Measurements from ENCODE around the gene MACROD2.

MACROD2 gene

GRCh38 chr20:14288341-14289330 is 293.3 kb downstream of the MACROD2 start:
- POLR2A ChIA-PET, result no interaction called here
- Histone ChIP-seq H3K4me3 (ENCODE audit: low read depth, low read length) (no peak overlapping the region), H3K9me3 (ENCODE audit: control insufficient read depth, insufficient read depth, low read depth, low read length) (no peaks in the 10 kb centered on the region), H3K27ac (ENCODE audit: extremely low read depth, low read depth, low read length) (no peak overlapping the region), H3K4me1 (ENCODE audit: control insufficient read depth, insufficient read depth, low read length) (no peaks in the 10 kb centered on the region), H3K36me3 (ENCODE audit: control insufficient read depth in 2 of 2, insufficient read depth in 1 of 2, low read length in 2 of 2) (no peaks in the 10 kb centered on the region)
- TF ChIP-seq ZNF76 (tag by site-specific recombination; IDR thresholded peaks at IDR 0.05; ENCODE audit: borderline replicate concordance, low read depth), result no peak
- no peak for TF ChIP-seq ZNF610 (tag by site-specific recombination; IDR thresholded peaks at IDR 0.05; ENCODE audit: borderline replicate concordance)
- no peak for TF ChIP-seq OSR2 (tag by site-specific recombination; IDR thresholded peaks at IDR 0.05)
- TF ChIP-seq, protein P1, sequence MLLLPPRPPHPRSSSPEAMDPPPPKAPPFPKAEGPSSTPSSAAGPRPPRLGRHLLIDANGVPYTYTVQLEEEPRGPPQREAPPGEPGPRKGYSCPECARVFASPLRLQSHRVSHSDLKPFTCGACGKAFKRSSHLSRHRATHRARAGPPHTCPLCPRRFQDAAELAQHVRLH (tag by site-specific recombination; IDR thresholded peaks at IDR 0.05), result no peak
- TF ChIP-seq ZNF48 (tag by site-specific recombination; IDR thresholded peaks at IDR 0.05), result no peak
- TF ChIP-seq KLF1 (tag by site-specific recombination; IDR thresholded peaks at IDR 0.05), result no peak
- no peak for TF ChIP-seq ZNF561 (tag by site-specific recombination; IDR thresholded peaks at IDR 0.05; ENCODE audit: borderline replicate concordance)
- TF ChIP-seq SCRT1 (tag by site-specific recombination; IDR thresholded peaks at IDR 0.05; ENCODE audit: borderline replicate concordance), result no peak
- TF ChIP-seq ZBTB10 (tag by site-specific recombination; IDR thresholded peaks at IDR 0.05), result no peak
- no peak for TF ChIP-seq ZNF747 (tag by site-specific recombination; IDR thresholded peaks at IDR 0.05)
- no peak for TF ChIP-seq MYNN (tag by site-specific recombination; IDR thresholded peaks at IDR 0.05; ENCODE audit: borderline replicate concordance)
- TF ChIP-seq ZNF133 (tag by site-specific recombination; IDR thresholded peaks at IDR 0.05), result no peak
- TF ChIP-seq, protein P2, sequence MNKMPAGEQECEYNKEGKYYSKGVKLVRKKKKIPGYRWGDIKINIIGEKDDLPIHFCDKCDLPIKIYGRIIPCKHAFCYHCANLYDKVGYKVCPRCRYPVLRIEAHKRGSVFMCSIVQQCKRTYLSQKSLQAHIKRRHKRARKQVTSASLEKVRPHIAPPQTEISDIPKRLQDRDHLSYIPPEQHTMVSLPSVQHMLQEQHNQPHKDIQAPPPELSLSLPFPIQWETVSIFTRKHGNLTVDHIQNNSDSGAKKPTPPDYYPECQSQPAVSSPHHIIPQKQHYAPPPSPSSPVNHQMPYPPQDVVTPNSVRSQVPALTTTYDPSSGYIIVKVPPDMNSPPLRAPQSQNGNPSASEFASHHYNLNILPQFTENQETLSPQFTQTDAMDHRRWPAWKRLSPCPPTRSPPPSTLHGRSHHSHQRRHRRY (tag by site-specific recombination; IDR thresholded peaks at IDR 0.05), result no peak
- TF ChIP-seq, protein P3, sequence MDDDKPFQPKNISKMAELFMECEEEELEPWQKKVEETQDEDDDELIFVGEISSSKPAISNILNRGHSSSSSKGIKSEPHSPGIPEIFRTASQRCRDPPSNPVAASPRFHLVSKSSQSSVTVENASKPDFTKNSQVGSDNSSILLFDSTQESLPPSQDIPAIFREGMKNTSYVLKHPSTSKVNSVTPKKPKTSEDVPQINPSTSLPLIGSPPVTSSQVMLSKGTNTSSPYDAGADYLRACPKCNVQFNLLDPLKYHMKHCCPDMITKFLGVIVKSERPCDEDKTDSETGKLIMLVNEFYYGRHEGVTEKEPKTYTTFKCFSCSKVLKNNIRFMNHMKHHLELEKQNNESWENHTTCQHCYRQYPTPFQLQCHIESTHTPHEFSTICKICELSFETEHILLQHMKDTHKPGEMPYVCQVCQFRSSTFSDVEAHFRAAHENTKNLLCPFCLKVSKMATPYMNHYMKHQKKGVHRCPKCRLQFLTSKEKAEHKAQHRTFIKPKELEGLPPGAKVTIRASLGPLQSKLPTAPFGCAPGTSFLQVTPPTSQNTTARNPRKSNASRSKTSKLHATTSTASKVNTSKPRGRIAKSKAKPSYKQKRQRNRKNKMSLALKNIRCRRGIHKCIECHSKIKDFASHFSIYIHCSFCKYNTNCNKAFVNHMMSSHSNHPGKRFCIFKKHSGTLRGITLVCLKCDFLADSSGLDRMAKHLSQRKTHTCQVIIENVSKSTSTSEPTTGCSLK (tag by site-specific recombination; IDR thresholded peaks at IDR 0.05), result no peak
- CTCF ChIA-PET, result interaction anchor here (0.5 kb wide), 1 partner anchor 1563 kb away, joined by 4 read pairs; no protein-coding TSS in a partner anchor

DNA sequence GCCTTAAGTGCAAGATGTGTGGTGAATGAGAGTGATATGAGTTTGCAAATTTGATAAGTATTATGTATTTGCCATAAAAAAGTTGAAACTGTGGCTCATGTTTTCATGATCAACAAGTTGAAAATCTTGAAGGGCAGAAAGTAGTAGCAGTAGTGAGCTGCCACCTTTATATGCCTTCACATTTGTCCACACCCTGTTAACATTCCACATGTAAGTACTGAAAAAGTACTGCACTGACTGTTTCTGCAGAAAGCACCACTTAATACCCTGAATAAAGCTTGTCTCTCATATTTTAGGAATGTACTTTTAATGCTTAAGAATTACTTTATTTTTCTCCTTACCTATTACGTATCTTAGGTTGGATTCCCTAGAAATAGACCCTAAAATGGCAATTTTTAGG is 296.2 kb downstream of the MACROD2 start:
- Histone ChIP-seq H3K4me3 (ENCODE audit: low read depth, low read length) (no peak overlapping the region), H3K9me3 (ENCODE audit: control insufficient read depth, insufficient read depth, low read depth, low read length) (no peaks in the 10 kb centered on the region), H3K4me1 (ENCODE audit: control insufficient read depth, insufficient read depth, low read length) (no peaks in the 10 kb centered on the region), H3K36me3 (ENCODE audit: control insufficient read depth in 2 of 2, insufficient read depth in 1 of 2, low read length in 2 of 2) (no peaks in the 10 kb centered on the region), H3K27ac (ENCODE audit: extremely low read depth, low read depth, low read length) (no peak overlapping the region)
- TF ChIP-seq ZBTB1 (tag by site-specific recombination; IDR thresholded peaks at IDR 0.05), result no peak
- TF ChIP-seq ZNF623 (tag by site-specific recombination; IDR thresholded peaks at IDR 0.05), result no peak
- TF ChIP-seq ZNF23 (tag by site-specific recombination; IDR thresholded peaks at IDR 0.05; ENCODE audit: borderline replicate concordance), result no peak
- CTCF ChIA-PET, result no interaction called here
- POLR2A ChIA-PET, result no interaction called here
